ENCODE data around the gene MBD3L4. TPM values are rescaled to one million over a fixed set of nuclear protein-coding genes. Genes with fewer than 3 reads are reported as not detected.

MBD3L4 gene
- total RNA-seq, 1 experiment from 2014 or later, result not detected

DNA sequence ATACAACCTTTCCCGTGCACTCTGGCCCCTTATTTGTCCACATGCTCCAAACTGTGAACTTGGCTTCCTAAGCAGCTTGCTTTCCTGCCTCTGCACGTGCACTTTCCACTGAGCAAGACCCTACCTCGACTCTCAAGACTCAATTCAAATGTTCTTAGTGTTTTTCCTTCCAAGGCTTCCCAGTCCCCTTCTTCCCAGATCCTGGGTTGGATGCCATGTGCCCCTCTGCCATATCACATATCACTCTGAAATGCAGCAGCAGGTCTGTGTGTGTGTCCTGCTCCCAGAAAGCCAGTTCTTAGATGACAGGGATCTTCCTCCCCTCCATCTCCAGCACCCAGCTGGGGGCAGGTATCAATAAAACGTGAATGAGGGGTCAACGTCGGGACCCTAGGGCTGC lies 32.6 kb upstream of the MBD3L4 start:
- Histone ChIP-seq H4K20me1 (ENCODE audit: insufficient read depth) (no peaks in the 10 kb centered on the region), H3K4me2 (ENCODE audit: low read length) (no peak overlapping the region), H3K9me3 (ENCODE audit: control insufficient read depth in 1 of 2, insufficient read depth in 1 of 2, low read depth in 1 of 2, low read length in 2 of 2) (peaks cover 2 to 7% of the 10 kb centered on the region in 2 experiments; a peak in 3 of 4 replicates), H3K36me3 (ENCODE audit: control insufficient read depth in 1 of 2, insufficient read depth in 2 of 2, low read length in 2 of 2) (peaks cover 43 to 44% of the 10 kb centered on the region in 2 experiments), H3K27me3 (ENCODE audit: insufficient read depth, low read length) (no peaks in the 10 kb centered on the region), H3K79me2 (ENCODE audit: insufficient read depth, low read length) (peaks cover 18% of the 10 kb centered on the region), H3K9ac (ENCODE audit: low read length) (no peak overlapping the region), H3K9me2 (ENCODE audit: insufficient read depth) (no peaks in the 10 kb centered on the region), H3K4me3 (replicated peaks in 1 of 2; ENCODE audit: low read depth in 1 of 2, low read length in 2 of 2) (no peak overlapping the region), H2AFZ (ENCODE audit: low read depth, low read length, poor library complexity, severe bottlenecking) (no peak overlapping the region), H3K4me1 (ENCODE audit: control insufficient read depth in 1 of 2, insufficient read depth in 2 of 2, low read length in 2 of 2) (peaks cover 8 to 11% of the 10 kb centered on the region in 2 experiments; a peak in 3 of 4 replicates), H3K27ac (ENCODE audit: low read depth, low read length) (no peak overlapping the region)
- BruUV-seq (replicated peaks), result no TSS peak
- ChIA-PET POLR2A (interaction anchor here (1.0 kb wide), 1 partner anchor 9 kb away, joined by 3 read pairs; no protein-coding TSS in a partner anchor), CTCF (no interaction called here), RAD21 (ENCODE audit: low non-redundant PET in 1 of 2, low total read pairs in 2 of 2, uncharacterized antibody in 2 of 2, unreplicated experiment in 2 of 2) (no interaction called here)
- intact Hi-C loops (cut with micrococcal nuclease), result no loop called here
- TF ChIP-seq, protein P1, sequence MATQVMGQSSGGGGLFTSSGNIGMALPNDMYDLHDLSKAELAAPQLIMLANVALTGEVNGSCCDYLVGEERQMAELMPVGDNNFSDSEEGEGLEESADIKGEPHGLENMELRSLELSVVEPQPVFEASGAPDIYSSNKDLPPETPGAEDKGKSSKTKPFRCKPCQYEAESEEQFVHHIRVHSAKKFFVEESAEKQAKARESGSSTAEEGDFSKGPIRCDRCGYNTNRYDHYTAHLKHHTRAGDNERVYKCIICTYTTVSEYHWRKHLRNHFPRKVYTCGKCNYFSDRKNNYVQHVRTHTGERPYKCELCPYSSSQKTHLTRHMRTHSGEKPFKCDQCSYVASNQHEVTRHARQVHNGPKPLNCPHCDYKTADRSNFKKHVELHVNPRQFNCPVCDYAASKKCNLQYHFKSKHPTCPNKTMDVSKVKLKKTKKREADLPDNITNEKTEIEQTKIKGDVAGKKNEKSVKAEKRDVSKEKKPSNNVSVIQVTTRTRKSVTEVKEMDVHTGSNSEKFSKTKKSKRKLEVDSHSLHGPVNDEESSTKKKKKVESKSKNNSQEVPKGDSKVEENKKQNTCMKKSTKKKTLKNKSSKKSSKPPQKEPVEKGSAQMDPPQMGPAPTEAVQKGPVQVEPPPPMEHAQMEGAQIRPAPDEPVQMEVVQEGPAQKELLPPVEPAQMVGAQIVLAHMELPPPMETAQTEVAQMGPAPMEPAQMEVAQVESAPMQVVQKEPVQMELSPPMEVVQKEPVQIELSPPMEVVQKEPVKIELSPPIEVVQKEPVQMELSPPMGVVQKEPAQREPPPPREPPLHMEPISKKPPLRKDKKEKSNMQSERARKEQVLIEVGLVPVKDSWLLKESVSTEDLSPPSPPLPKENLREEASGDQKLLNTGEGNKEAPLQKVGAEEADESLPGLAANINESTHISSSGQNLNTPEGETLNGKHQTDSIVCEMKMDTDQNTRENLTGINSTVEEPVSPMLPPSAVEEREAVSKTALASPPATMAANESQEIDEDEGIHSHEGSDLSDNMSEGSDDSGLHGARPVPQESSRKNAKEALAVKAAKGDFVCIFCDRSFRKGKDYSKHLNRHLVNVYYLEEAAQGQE (IDR thresholded peaks at IDR 0.05; ENCODE audit: low read depth), result no peak
- TF ChIP-seq SIN3A (IDR thresholded peaks at IDR 0.05; ENCODE audit: low read depth), result no peak
- TF ChIP-seq, protein P2, sequence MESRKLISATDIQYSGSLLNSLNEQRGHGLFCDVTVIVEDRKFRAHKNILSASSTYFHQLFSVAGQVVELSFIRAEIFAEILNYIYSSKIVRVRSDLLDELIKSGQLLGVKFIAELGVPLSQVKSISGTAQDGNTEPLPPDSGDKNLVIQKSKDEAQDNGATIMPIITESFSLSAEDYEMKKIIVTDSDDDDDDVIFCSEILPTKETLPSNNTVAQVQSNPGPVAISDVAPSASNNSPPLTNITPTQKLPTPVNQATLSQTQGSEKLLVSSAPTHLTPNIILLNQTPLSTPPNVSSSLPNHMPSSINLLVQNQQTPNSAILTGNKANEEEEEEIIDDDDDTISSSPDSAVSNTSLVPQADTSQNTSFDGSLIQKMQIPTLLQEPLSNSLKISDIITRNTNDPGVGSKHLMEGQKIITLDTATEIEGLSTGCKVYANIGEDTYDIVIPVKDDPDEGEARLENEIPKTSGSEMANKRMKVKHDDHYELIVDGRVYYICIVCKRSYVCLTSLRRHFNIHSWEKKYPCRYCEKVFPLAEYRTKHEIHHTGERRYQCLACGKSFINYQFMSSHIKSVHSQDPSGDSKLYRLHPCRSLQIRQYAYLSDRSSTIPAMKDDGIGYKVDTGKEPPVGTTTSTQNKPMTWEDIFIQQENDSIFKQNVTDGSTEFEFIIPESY (IDR thresholded peaks at IDR 0.05; ENCODE audit: extremely low read depth, insufficient replicate concordance, low read length), result no peak
- TF ChIP-seq CBX3 (IDR thresholded peaks at IDR 0.05; ENCODE audit: low read depth), result no peak
- TF ChIP-seq POLR2AphosphoS5 (IDR thresholded peaks at IDR 0.05; ENCODE audit: low read depth, low read length), result no peak
- TF ChIP-seq SRF (IDR thresholded peaks at IDR 0.05; ENCODE audit: low read depth), result no peak
- DNase-seq (ENCODE audit: low read depth, low spot score) (no peak), ATAC-seq (no peak)
